ENCODE measurements around the gene ZBTB26. TPM values are rescaled to one million over a fixed set of nuclear protein-coding genes. Genes with fewer than 3 reads are reported as not detected.

The ZBTB26 gene
- total RNA-seq, 1 experiment from 2014 or later = 4.5 TPM

GRCh38 chr9:122949696-122950095 is 18.4 kb upstream of the ZBTB26 start:
- Histone ChIP-seq H3K27me3 (ENCODE audit: control insufficient read depth, insufficient read depth, low read length) (no peaks in the 10 kb centered on the region), H3K4me1 (ENCODE audit: control insufficient read depth, insufficient read depth, low read length) (peaks cover 14% of the 10 kb centered on the region), H3K36me3 (ENCODE audit: control insufficient read depth, insufficient read depth, low read length) (no peaks in the 10 kb centered on the region), H3K27ac (ENCODE audit: low read length) (no peak overlapping the region), H3K9me3 (ENCODE audit: control insufficient read depth, insufficient read depth, low read depth, low read length) (no peaks in the 10 kb centered on the region), H3K4me3 (ENCODE audit: low read depth in 2 of 2, low read length in 2 of 2) (no peak overlapping the region)
- ATAC-seq = no peak
- in situ Hi-C loops (cut with HindIII; ENCODE audit: low pct_unique_long_range_greater_than_20kb, low sequenced_read_pairs) = no loop called here
- BruUV-seq (replicated peaks) = no TSS peak
- ChIA-PET POLR2A (no interaction called here), CTCF (no interaction called here)
- intact Hi-C loops (cut with micrococcal nuclease; ENCODE audit: unreplicated experiment) = no loop called here
- no peak for TF ChIP-seq REST (IDR thresholded peaks at IDR 0.05; ENCODE audit: insufficient read depth in 1 of 2, low read depth in 2 of 2, low read length in 1 of 2)
- no peak for TF ChIP-seq CTCF (IDR thresholded peaks at IDR 0.05)
- TF ChIP-seq POLR2AphosphoS5 (IDR thresholded peaks at IDR 0.05; ENCODE audit: low read depth, low read length) = no peak
- no peak for TF ChIP-seq TCF7L2 (IDR thresholded peaks at IDR 0.05; ENCODE audit: low read depth, low read length)
- TF ChIP-seq SIN3A (IDR thresholded peaks at IDR 0.05; ENCODE audit: borderline replicate concordance, insufficient read depth, low read depth, low read length) = no peak
- DNase-seq (ENCODE audit: low read depth, low spot score) = no peak

GRCh38 chr9:122948313-122948712 is 17.0 kb upstream of the ZBTB26 start:
- Histone ChIP-seq H3K27ac (ENCODE audit: low read length) (no peak overlapping the region), H3K27me3 (ENCODE audit: control insufficient read depth, insufficient read depth, low read length) (no peaks in the 10 kb centered on the region), H3K4me3 (ENCODE audit: low read depth in 2 of 2, low read length in 2 of 2) (no peak overlapping the region), H3K9me3 (ENCODE audit: control insufficient read depth, insufficient read depth, low read depth, low read length) (no peaks in the 10 kb centered on the region), H3K36me3 (ENCODE audit: control insufficient read depth, insufficient read depth, low read length) (no peaks in the 10 kb centered on the region), H3K4me1 (ENCODE audit: control insufficient read depth, insufficient read depth, low read length) (peaks cover 4% of the 10 kb centered on the region)
- no TSS peak for BruUV-seq (replicated peaks)
- intact Hi-C loops (cut with micrococcal nuclease; ENCODE audit: unreplicated experiment) (no loop called here), in situ Hi-C loops (cut with HindIII; ENCODE audit: low pct_unique_long_range_greater_than_20kb, low sequenced_read_pairs) (no loop called here)
- ChIA-PET CTCF (no interaction called here), POLR2A (interaction anchor here (0.6 kb wide), 1 partner anchor 128 kb away, joined by 3 read pairs; no protein-coding TSS in a partner anchor)
- TF ChIP-seq SIN3A (IDR thresholded peaks at IDR 0.05; ENCODE audit: borderline replicate concordance, insufficient read depth, low read depth, low read length) = no peak
- no peak for TF ChIP-seq POLR2AphosphoS5 (IDR thresholded peaks at IDR 0.05; ENCODE audit: low read depth, low read length)
- TF ChIP-seq CTCF (IDR thresholded peaks at IDR 0.05) = no peak
- no peak for TF ChIP-seq REST (IDR thresholded peaks at IDR 0.05; ENCODE audit: insufficient read depth in 1 of 2, low read depth in 2 of 2, low read length in 1 of 2)
- TF ChIP-seq TCF7L2 (IDR thresholded peaks at IDR 0.05; ENCODE audit: low read depth, low read length) = no peak
- ATAC-seq = no peak
- no peak for DNase-seq (ENCODE audit: low read depth, low spot score)
